Prostate gland (tissue), 2 donors: ENCODE measurements around the gene CTIF. TPM values are rescaled to one million over a fixed set of nuclear protein-coding genes. Genes with fewer than 3 reads are reported as not detected.

Experiments used
- DNase-seq: peaks from one replicate; pipeline ENCODE4 v3.0.0-alpha.2; 2019; ENCODE audit warnings: low spot score
- H3K27ac ChIP-seq, 2 donors: fragments of 200-600 bp; sonication (generic); 2 replicates each; pipeline ENCODE4 v1.5.1; 2017 to 2019
- H3K27me3 ChIP-seq: fragments of 200-600 bp; sonication (generic); replicated peaks from 2 replicates; pipeline ENCODE4 v1.5.1; 2019; ENCODE audit not compliant: insufficient read depth
- H3K36me3 ChIP-seq, 2 donors: fragments of 200-600 bp; sonication (generic); 1 replicate in 1 of 2; 2 replicates in 1 of 2; pipeline versions ENCODE4 v1.5.1 to v1.8.1; 2017 to 2019
- H3K4me1 ChIP-seq: fragments of 200-600 bp; sonication (generic); replicated peaks from 2 replicates; pipeline ENCODE4 v1.5.1; 2019
- H3K4me3 ChIP-seq, 2 donors: fragments of 200-600 bp; sonication (generic); 2 replicates each; pipeline ENCODE4 v1.5.1; 2017 to 2019
- H3K9me3 ChIP-seq: fragments of 200-600 bp; sonication (generic); 2 replicates; pipeline ENCODE4 v1.5.1; 2017
- POLR2A ChIP-seq: fragments of 450-650 bp; IDR thresholded peaks from one replicate; pipeline ENCODE4 v1.6.1; 2016; ENCODE audit warnings: antibody characterized with exemption, mild to moderate bottlenecking
- POLR2AphosphoS5 ChIP-seq: sonication (generic); formaldehyde crosslinking; IDR thresholded peaks from one replicate; pipeline ENCODE4 v1.6.1; 2017; ENCODE audit warnings: antibody characterized with exemption
- WGBS: methylation state at CpG from one replicate; pipeline ENCODE4 v1.1.5; 2018; 5-methylcytosine and 5-hydroxymethylcytosine counted together
- intact Hi-C: fragments of 100-400 bp; cut with DNase I; formaldehyde crosslinking; loops from one replicate; pipeline ENCODE4 v1.14.2; 2022
- total RNA-seq, 2 donors: library from RNA; depleted of rRNA; stranded (reverse); fragments of >200 nt; gene quantifications; one replicate each; pipeline ENCODE4 v1.1.0, GENCODE V29; 2016
- TF ChIP-seq, protein P1 (sequence below), 4 experiments: fragments of 200-600 bp in 2 of 4; fragments of 450-650 bp in 2 of 4; sonication (generic) in 2 of 4; IDR thresholded peaks; 1 replicate in 3 of 4; 2 replicates in 1 of 4; pipeline ENCODE4 v1.5.1; 2016 to 2019; ENCODE audit warnings: antibody characterized with exemption in 4 of 4, mild to moderate bottlenecking in 2 of 4, moderate library complexity in 2 of 4

The CTIF gene
- total RNA-seq, 2 donors from 2014 or later, result 8.1 to 57.9 TPM

DNA sequence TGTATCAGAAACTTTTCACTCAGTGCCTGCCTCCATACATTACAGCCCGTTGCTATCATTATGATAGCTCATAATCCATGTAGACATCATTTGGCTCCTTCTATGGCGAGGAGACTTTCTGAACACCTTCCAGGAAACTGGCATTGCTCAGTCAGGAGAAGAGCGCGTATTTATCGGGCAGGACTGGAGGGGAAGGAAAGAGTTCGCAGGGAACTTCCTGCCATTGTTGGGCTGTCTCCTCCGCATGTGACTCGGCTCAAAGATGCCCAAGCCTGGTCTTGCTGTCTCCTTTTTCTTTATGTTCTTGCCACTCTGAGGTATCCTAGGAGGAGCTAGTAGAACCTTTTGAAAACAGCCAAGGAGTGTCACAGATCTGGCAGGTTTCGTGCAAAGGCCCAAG, 156.8 kb downstream of the CTIF start:
- intact Hi-C loops, result no loop called here
- Histone ChIP-seq H3K4me1 (no peaks in the 10 kb centered on the region), H3K36me3 (no peaks in the 10 kb centered on the region), H3K4me3 (no peak overlapping the region), H3K27me3 (no peaks in the 10 kb centered on the region), H3K9me3 (no peaks in the 10 kb centered on the region), H3K27ac (no peak overlapping the region)
- TF ChIP-seq POLR2AphosphoS5, result no peak
- TF ChIP-seq, protein P1, sequence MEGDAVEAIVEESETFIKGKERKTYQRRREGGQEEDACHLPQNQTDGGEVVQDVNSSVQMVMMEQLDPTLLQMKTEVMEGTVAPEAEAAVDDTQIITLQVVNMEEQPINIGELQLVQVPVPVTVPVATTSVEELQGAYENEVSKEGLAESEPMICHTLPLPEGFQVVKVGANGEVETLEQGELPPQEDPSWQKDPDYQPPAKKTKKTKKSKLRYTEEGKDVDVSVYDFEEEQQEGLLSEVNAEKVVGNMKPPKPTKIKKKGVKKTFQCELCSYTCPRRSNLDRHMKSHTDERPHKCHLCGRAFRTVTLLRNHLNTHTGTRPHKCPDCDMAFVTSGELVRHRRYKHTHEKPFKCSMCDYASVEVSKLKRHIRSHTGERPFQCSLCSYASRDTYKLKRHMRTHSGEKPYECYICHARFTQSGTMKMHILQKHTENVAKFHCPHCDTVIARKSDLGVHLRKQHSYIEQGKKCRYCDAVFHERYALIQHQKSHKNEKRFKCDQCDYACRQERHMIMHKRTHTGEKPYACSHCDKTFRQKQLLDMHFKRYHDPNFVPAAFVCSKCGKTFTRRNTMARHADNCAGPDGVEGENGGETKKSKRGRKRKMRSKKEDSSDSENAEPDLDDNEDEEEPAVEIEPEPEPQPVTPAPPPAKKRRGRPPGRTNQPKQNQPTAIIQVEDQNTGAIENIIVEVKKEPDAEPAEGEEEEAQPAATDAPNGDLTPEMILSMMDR (IDR thresholded peaks at IDR 0.05), result no peak
- no peak for TF ChIP-seq POLR2A
- no peak for DNase-seq
- WGBS, result 86% methylated on average over 9 of the region's 9 CpGs

DNA sequence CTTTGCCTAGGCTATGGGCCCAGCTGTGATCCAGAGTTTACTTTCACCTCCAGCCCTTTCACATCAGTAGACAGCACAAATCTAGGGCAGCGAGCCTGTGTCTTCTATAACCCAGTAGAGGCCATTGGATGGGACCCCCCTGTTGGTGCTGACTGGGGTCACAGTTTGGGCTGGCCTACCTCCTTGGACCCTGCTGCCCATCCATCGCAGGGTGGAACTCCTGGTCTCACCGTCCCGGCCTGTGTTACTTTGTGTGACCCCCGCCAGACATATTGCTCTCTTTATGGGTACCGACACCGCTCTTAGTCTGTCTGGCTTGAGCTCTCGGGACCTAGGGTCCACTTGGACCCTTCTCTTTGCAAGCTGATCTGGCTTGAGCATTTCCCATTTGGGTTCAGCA, 157.4 kb downstream of the CTIF start:
- Histone ChIP-seq H3K9me3 (no peaks in the 10 kb centered on the region), H3K27me3 (no peaks in the 10 kb centered on the region), H3K36me3 (no peaks in the 10 kb centered on the region), H3K4me3 (no peak overlapping the region), H3K27ac (no peak overlapping the region), H3K4me1 (no peaks in the 10 kb centered on the region)
- TF ChIP-seq POLR2A, result no peak
- TF ChIP-seq, protein P1 (IDR thresholded peaks at IDR 0.05), result no peak
- no peak for TF ChIP-seq POLR2AphosphoS5
- intact Hi-C loops, result no loop called here
- WGBS, result 95% methylated on average over 8 of the region's 8 CpGs
- no peak for DNase-seq

GRCh38 chr18:48697441-48697840, 158.6 kb downstream of the CTIF start:
- intact Hi-C loops, result no loop called here
- no peak overlapping the region for H3K27ac ChIP-seq
- WGBS, result 75% methylated on average over 1 of the region's 1 CpG
- H3K9me3 ChIP-seq, result no peaks in the 10 kb centered on the region
- no peaks in the 10 kb centered on the region for H3K27me3 ChIP-seq
- no peaks in the 10 kb centered on the region for H3K36me3 ChIP-seq
- H3K4me3 ChIP-seq, result no peak overlapping the region
- DNase-seq, result no peak
- TF ChIP-seq POLR2AphosphoS5 (no peak), POLR2A (no peak)
- TF ChIP-seq, protein P1 (IDR thresholded peaks at IDR 0.05), result no peak
- no peaks in the 10 kb centered on the region for H3K4me1 ChIP-seq

DNA sequence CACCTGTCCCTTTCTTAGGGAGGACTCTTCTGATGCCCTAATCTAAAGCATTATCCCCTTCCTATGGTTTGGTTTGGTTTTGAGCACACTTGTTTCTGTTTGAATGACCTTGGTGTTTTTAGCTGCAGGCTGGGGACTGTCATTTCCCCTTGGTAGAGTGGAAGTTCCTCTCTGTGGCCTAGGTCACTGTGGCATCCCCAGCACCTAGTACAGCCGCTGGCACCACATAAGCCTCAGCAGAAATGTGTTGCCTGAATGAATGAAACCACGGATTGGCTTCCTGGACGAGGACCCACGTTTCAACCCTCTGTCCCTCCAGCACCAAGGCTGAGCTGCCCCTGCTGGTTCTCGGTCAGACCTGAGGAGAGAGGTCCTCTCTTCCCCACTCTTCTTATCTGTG, 159.9 kb downstream of the CTIF start:
- 88% methylated on average over 5 of the region's 5 CpGs for WGBS
- intact Hi-C loops, result no loop called here
- no peaks in the 10 kb centered on the region for H3K27me3 ChIP-seq
- DNase-seq, result no peak
- H3K4me3 ChIP-seq, result no peak overlapping the region
- TF ChIP-seq POLR2AphosphoS5 (no peak), POLR2A (no peak)
- TF ChIP-seq, protein P1 (IDR thresholded peaks at IDR 0.05), result no peak
- H3K4me1 ChIP-seq, result no peaks in the 10 kb centered on the region
- H3K36me3 ChIP-seq, result no peaks in the 10 kb centered on the region
- no peak overlapping the region for H3K27ac ChIP-seq
- no peaks in the 10 kb centered on the region for H3K9me3 ChIP-seq

- TF ChIP-seq, protein P1 (IDR thresholded peaks at IDR 0.05), result no peak
- TF ChIP-seq POLR2A, result no peak
- TF ChIP-seq POLR2AphosphoS5, result no peak
- 86% methylated on average over 7 of the region's 7 CpGs for WGBS
- Histone ChIP-seq H3K9me3 (no peaks in the 10 kb centered on the region), H3K27ac (no peak overlapping the region), H3K27me3 (no peaks in the 10 kb centered on the region), H3K4me3 (no peak overlapping the region), H3K4me1 (no peaks in the 10 kb centered on the region), H3K36me3 (no peaks in the 10 kb centered on the region)
- intact Hi-C loops, result no loop called here
- DNase-seq, result no peak
Measured at GRCh38 chr18:48699761-48700160, 160.9 kb downstream of the CTIF start.
